GM18519 (cell line): ENCODE measurements around the gene MAP2K7.
"Not testable (repeated sequence)": the region's sequence is repeated elsewhere in the genome, so short reads cannot be mapped to it uniquely, and the experiment has no call there.

Source experiments
- ATAC-seq: cut with Tn5 transposase; IDR thresholded peaks from one replicate; pipeline ENCODE4 v1.9.1; 2021; ENCODE audit warnings: mild to moderate bottlenecking, moderate library complexity; ENCODE audit not compliant: unreplicated experiment, low FRiP score

The MAP2K7 gene

DNA sequence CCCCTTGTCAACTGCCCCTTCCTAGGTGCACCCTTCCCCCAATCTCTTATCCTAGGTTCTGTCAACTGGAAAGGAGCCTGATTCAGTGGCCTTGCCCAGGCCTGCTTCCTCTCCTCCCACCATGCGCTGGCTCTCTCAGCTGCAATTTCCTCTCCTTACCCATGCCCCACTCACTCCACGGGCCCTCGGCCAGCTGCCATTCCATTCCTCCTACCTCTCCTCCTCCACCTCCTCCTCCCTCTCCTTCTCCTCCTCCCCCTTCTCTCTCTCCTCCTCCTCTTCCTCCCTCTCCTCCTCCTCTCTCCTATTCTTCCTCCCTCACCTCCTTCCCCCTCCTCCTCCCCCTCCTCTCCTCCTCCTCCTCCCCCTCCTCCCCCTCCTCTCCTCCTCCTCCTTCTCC lies 49.4 kb downstream of the MAP2K7 start:
- ATAC-seq = no peak

DNA sequence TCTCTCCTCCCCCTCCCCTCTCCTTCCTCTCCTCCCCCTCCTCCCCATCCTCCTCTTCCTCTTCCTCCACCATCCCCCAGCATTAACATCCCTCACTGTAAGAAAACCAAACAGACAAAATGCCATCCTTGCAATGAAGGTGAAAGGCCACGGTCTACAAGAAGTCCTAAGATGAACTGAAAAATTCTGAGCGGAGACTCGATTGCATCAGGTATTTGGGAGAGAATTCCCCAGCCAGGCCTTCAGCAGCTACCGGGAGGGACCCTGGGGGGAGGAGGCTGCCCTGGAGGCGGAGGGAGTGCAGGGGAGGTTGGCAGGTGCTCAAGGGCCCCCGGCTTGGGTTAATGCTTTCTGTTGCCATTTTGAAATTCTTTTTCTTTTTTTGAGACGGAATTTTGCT lies 49.9 kb downstream of the MAP2K7 start:
- no peak for ATAC-seq

- ATAC-seq = no peak
Measured at GRCh38 chr19:7955696-7956095, 52.0 kb downstream of the MAP2K7 start.

DNA sequence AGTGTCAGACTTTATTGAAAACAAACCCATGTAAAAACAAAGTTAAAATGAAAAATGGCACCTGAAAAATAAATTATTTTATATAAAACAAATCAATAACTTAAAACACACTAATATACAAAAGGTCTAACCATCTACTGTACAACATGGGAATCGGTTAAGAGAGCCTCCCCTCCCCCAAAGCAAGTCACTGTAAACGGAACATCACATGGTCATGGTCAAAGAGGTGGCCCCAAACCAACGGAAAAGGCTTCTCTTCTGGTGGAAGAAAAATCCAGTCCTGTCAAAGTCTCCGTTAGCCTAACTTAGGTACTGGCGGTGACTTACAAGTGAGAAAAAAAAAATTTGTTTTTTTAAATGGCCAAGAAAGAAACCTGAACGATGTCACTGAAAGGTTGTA lies 55.5 kb downstream of the MAP2K7 start:
- ATAC-seq = no peak

- ATAC-seq = not testable (repeated sequence)
Measured at GRCh38 chr19:7961082-7961481, 57.4 kb downstream of the MAP2K7 start.

GRCh38 chr19:7961920-7962626 lies 58.4 kb downstream of the MAP2K7 start:
- ATAC-seq = no peak

- ATAC-seq = no peak
Measured at GRCh38 chr19:7962644-7963268, 59.1 kb downstream of the MAP2K7 start.

DNA sequence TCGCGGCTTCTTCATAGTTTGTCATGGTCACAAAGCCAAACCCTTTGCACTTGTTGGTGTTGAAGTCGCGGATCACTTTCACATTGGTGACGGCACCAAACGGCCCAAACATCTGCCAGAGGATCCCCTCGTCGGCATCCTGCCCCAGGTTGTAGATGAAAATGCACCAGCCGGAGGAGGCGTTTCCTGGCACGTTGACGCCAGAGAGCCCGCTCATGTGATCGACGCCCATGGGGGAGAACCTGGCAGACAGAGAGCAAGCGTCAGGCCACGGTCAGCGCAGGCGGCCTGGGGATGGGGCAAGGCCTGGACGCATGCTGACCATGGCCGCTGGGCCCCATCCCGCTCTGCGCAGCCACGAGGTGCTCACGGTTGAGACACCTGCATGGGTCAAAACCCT lies 59.9 kb downstream of the MAP2K7 start:
- no peak for ATAC-seq
